Ishikawa (cell line): ENCODE data around the gene MAPK7.
A peak's percentile ranks its signal among the peaks of the same experiment; 100 is the strongest.

Experiments used
- CEBPB ChIP-seq: IDR thresholded peaks from 2 replicates; pipeline ENCODE4 v1.6.1; 2012
- CREB1 ChIP-seq: IDR thresholded peaks from 2 replicates; pipeline ENCODE4 v1.6.1; 2012; ENCODE audit warnings: low read depth
- EGR1 ChIP-seq: IDR thresholded peaks from 2 replicates; pipeline ENCODE4 v1.6.1; 2012
- EP300 ChIP-seq: IDR thresholded peaks from 2 replicates; pipeline ENCODE4 v1.6.1; 2012; ENCODE audit warnings: borderline replicate concordance
- FOXM1 ChIP-seq: IDR thresholded peaks from 2 replicates; pipeline ENCODE4 v1.6.1; 2012; ENCODE audit warnings: low read depth, borderline replicate concordance
- NFIC ChIP-seq: IDR thresholded peaks from 2 replicates; pipeline ENCODE4 v1.6.1; 2012
- RAD21 ChIP-seq: IDR thresholded peaks from 2 replicates; pipeline ENCODE4 v1.6.1; 2012; ENCODE audit warnings: low read depth
- REST ChIP-seq: IDR thresholded peaks from 2 replicates; pipeline ENCODE4 v1.6.1; 2012; ENCODE audit warnings: low read depth, mild to moderate bottlenecking
- TAF1 ChIP-seq: IDR thresholded peaks from 2 replicates; pipeline ENCODE4 v1.6.1; 2012; ENCODE audit warnings: low read depth, mild to moderate bottlenecking
- TCF12 ChIP-seq: IDR thresholded peaks from 2 replicates; pipeline ENCODE4 v1.6.1; 2012; ENCODE audit warnings: low read depth
- TEAD4 ChIP-seq: IDR thresholded peaks from 2 replicates; pipeline ENCODE4 v1.6.1; 2012
- USF1 ChIP-seq: IDR thresholded peaks from 2 replicates; pipeline ENCODE4 v1.6.1; 2012
- YY1 ChIP-seq: IDR thresholded peaks from 2 replicates; pipeline ENCODE4 v1.6.1; 2012; ENCODE audit warnings: low read depth
- ZBTB7A ChIP-seq: IDR thresholded peaks from 2 replicates; pipeline ENCODE4 v1.6.1; 2012; ENCODE audit warnings: low read depth
- TF ChIP-seq, protein P1 (sequence below): IDR thresholded peaks from 2 replicates; pipeline ENCODE4 v1.6.1; 2012

MAPK7 gene

GRCh38 chr17:19378416-19379360 lies at the start of gene MAPK7:
MAPK7 (plus strand) TSS chr17:19378498; CDS start chr17:19378901, 403 bp downstream.
- 0 out of 2 replicates have a peak, but pooled peaks have one; percentile 11 for TF ChIP-seq CREB1
- peak; percentile 80 for TF ChIP-seq ZBTB7A
- TF ChIP-seq RAD21 = no peak
- no peak; the same call in 1 of the 2 replicates for TF ChIP-seq YY1

- TF ChIP-seq ZBTB7A (no peak), CREB1 (no peak)
These were observed 49.2 kb upstream of the MAPK7 start for GRCh38 chr17:19329136-19329535.

- TF ChIP-seq YY1 (no peak), EP300 (no peak), NFIC (no peak), TEAD4 (no peak), ZBTB7A (no peak), TAF1 (no peak), FOXM1 (no peak)
These were observed 48.5 kb upstream of the MAPK7 start for GRCh38 chr17:19329839-19330238.

GRCh38 chr17:19330271-19330670 lies 48.0 kb upstream of the MAPK7 start:
- TF ChIP-seq TCF12 (no peak), USF1 (no peak), FOXM1 (no peak), EGR1 (no peak), ZBTB7A (no peak), TEAD4 (no peak), YY1 (no peak), EP300 (no peak), REST (no peak), TAF1 (no peak), CEBPB (no peak), RAD21 (no peak)

GRCh38 chr17:19331134-19331533 lies 47.2 kb upstream of the MAPK7 start:
- TF ChIP-seq RAD21 (0 out of 2 replicates have a peak, but pooled peaks have one; percentile 6), TEAD4 (peak; percentile 81), EP300 (peak; percentile 41; the same call in 1 of the 2 replicates), ZBTB7A (no peak), CEBPB (0 out of 2 replicates have a peak, but pooled peaks have one; percentile 4), REST (no peak)

- TF ChIP-seq TCF12 = no peak
- no peak for TF ChIP-seq ZBTB7A
- TF ChIP-seq NFIC = no peak
- TF ChIP-seq TEAD4 = no peak
- TF ChIP-seq CREB1 = no peak
- TF ChIP-seq FOXM1 = no peak
- no peak for TF ChIP-seq EP300
- TF ChIP-seq REST = no peak
- TF ChIP-seq CEBPB = no peak
- TF ChIP-seq, protein P1, sequence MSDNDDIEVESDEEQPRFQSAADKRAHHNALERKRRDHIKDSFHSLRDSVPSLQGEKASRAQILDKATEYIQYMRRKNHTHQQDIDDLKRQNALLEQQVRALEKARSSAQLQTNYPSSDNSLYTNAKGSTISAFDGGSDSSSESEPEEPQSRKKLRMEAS = no peak
- no peak for TF ChIP-seq USF1
- no peak for TF ChIP-seq EGR1
These were observed 46.6 kb upstream of the MAPK7 start for GRCh38 chr17:19331543-19332245.
